ENCODE results near the gene PTPRD.
A peak's percentile ranks its signal among the peaks of the same experiment; 100 is the strongest.

Gene PTPRD

DNA sequence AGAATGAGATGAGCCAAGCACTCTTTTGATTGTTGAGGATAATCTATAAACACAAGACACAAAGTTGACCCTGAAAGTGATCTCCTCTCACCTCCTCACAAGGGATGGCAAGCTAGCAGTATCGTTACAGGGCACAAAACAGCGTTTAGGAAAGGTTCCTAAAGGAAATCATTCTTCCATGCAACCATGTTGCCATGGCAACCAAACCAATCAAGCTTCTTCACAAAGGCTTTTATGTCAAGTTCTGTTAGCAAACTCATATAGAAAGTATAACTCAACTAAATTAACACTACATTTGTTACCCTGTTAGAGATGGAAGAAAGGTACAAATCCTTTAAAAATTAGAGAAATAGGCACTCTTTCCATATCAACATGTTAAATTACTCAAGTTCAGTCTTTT lies 1796.4 kb downstream of the PTPRD start:
- no peaks in the 10 kb centered on the region for H3K36me3 ChIP-seq (ENCODE audit: control insufficient read depth in 2 of 2, insufficient read depth in 1 of 2, low read length in 2 of 2)
- POLR2A ChIA-PET = no interaction called here
- CTCF ChIA-PET = interaction anchor here (0.6 to 0.8 kb wide), 2 partner anchors 8 to 36 kb away, joined by 3 read pairs; no protein-coding TSS in a partner anchor

DNA sequence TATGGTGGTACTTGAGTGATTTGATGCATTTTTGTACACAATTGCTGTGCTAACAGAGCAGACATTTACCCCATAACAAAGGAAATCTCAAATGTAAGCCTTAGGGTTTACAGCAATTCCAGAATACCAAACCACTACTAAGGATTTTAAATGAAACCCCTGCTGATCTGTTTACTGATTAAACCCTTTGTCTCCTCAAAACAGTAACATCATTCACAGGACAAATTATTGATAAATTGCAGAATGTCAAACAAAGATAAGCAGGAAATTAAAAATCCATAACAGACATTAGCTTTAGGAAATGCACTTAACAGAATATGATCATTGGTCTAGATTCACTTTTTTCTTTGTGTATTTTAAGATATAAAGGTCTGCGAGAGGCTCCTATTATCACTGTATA lies 1796.9 kb downstream of the PTPRD start:
- no peak overlapping the region for H3K27ac ChIP-seq (ENCODE audit: extremely low read depth, low read depth, low read length)
- no peaks in the 10 kb centered on the region for H3K36me3 ChIP-seq (ENCODE audit: control insufficient read depth in 2 of 2, insufficient read depth in 1 of 2, low read length in 2 of 2)
- TF ChIP-seq ZNF529 (tag by site-specific recombination; IDR thresholded peaks at IDR 0.05; ENCODE audit: insufficient replicate concordance) = no peak
- no peak for TF ChIP-seq ZSCAN23 (tag by site-specific recombination; IDR thresholded peaks at IDR 0.05)
- no peak for TF ChIP-seq ZNF514 (tag by site-specific recombination; IDR thresholded peaks at IDR 0.05)
- TF ChIP-seq ZNF404 (tag by site-specific recombination; IDR thresholded peaks at IDR 0.05) = no peak
- TF ChIP-seq, protein P1, sequence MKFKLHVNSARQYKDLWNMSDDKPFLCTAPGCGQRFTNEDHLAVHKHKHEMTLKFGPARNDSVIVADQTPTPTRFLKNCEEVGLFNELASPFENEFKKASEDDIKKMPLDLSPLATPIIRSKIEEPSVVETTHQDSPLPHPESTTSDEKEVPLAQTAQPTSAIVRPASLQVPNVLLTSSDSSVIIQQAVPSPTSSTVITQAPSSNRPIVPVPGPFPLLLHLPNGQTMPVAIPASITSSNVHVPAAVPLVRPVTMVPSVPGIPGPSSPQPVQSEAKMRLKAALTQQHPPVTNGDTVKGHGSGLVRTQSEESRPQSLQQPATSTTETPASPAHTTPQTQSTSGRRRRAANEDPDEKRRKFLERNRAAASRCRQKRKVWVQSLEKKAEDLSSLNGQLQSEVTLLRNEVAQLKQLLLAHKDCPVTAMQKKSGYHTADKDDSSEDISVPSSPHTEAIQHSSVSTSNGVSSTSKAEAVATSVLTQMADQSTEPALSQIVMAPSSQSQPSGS (tag by site-specific recombination; IDR thresholded peaks at IDR 0.05; ENCODE audit: low read depth) = no peak
- TF ChIP-seq ZNF433 (tag by site-specific recombination; IDR thresholded peaks at IDR 0.05; ENCODE audit: low read depth) = no peak
- no peak for TF ChIP-seq ZNF146 (tag by site-specific recombination; IDR thresholded peaks at IDR 0.05)
- TF ChIP-seq HOXC10 (CRISPR knock-in tag; IDR thresholded peaks at IDR 0.05) = no peak
- no peak for TF ChIP-seq KLF16 (tag by site-specific recombination; IDR thresholded peaks at IDR 0.05)
- no peak for TF ChIP-seq ZBTB49 (tag by site-specific recombination; IDR thresholded peaks at IDR 0.05; ENCODE audit: low read depth)
- no peak for TF ChIP-seq ZSCAN16 (tag by site-specific recombination; IDR thresholded peaks at IDR 0.05)
- no peak for TF ChIP-seq ZNF350 (tag by site-specific recombination; IDR thresholded peaks at IDR 0.05)
- no peak for TF ChIP-seq ZNF426 (tag by site-specific recombination; IDR thresholded peaks at IDR 0.05)
- TF ChIP-seq ZNF394 (tag by site-specific recombination; IDR thresholded peaks at IDR 0.05; ENCODE audit: borderline replicate concordance) = no peak
- no peak for TF ChIP-seq ZFP37 (tag by site-specific recombination; IDR thresholded peaks at IDR 0.05)
- no peak for TF ChIP-seq ELK4 (IDR thresholded peaks at IDR 0.05; ENCODE audit: borderline replicate concordance, low read depth, low read length)
- no peak for TF ChIP-seq GLIS1 (tag by site-specific recombination; IDR thresholded peaks at IDR 0.05)
- TF ChIP-seq ZNF629 (tag by site-specific recombination; IDR thresholded peaks at IDR 0.05) = no peak
- TF ChIP-seq ZFHX2 (tag by site-specific recombination; conservative IDR thresholded peaks at IDR 0.05) = no peak
- H3K9me3 ChIP-seq (ENCODE audit: control insufficient read depth, insufficient read depth, low read depth, low read length) = no peaks in the 10 kb centered on the region
- H3K4me3 ChIP-seq (ENCODE audit: low read depth, low read length) = no peak overlapping the region
- H3K4me1 ChIP-seq (ENCODE audit: control insufficient read depth, insufficient read depth, low read length) = peaks cover 6% of the 10 kb centered on the region; the same call in 1 of the 2 replicates
- ChIA-PET CTCF (interaction anchor here (0.8 kb wide), 1 partner anchor 8 kb away, joined by 3 read pairs; no protein-coding TSS in a partner anchor), POLR2A (no interaction called here)

More for the DNA sequence above, 1796.4 kb downstream of the PTPRD start:
- H3K4me3 ChIP-seq (ENCODE audit: low read depth, low read length) = no peak overlapping the region
- no peak overlapping the region for H3K27ac ChIP-seq (ENCODE audit: extremely low read depth, low read depth, low read length)
- TF ChIP-seq ZBTB7A (tag by site-specific recombination; IDR thresholded peaks at IDR 0.05; ENCODE audit: low read depth) = no peak
- TF ChIP-seq ZNF335 (tag by site-specific recombination; conservative IDR thresholded peaks at IDR 0.05) = no peak
- TF ChIP-seq ZNF664 (tag by site-specific recombination; IDR thresholded peaks at IDR 0.05) = peak; percentile 89
- TF ChIP-seq ZNF660 (tag by site-specific recombination; IDR thresholded peaks at IDR 0.05) = no peak
- no peak for TF ChIP-seq ZNF23 (tag by site-specific recombination; IDR thresholded peaks at IDR 0.05; ENCODE audit: borderline replicate concordance)
- TF ChIP-seq MYNN (tag by site-specific recombination; IDR thresholded peaks at IDR 0.05; ENCODE audit: borderline replicate concordance) = peak; percentile 81; the same call in 1 of the 2 replicates
- H3K4me1 ChIP-seq (ENCODE audit: control insufficient read depth, insufficient read depth, low read length) = peaks cover 6% of the 10 kb centered on the region; the same call in 1 of the 2 replicates
- no peaks in the 10 kb centered on the region for H3K9me3 ChIP-seq (ENCODE audit: control insufficient read depth, insufficient read depth, low read depth, low read length)
